ENCODE data around the gene ATRNL1.

- TF ChIP-seq, protein P1, sequence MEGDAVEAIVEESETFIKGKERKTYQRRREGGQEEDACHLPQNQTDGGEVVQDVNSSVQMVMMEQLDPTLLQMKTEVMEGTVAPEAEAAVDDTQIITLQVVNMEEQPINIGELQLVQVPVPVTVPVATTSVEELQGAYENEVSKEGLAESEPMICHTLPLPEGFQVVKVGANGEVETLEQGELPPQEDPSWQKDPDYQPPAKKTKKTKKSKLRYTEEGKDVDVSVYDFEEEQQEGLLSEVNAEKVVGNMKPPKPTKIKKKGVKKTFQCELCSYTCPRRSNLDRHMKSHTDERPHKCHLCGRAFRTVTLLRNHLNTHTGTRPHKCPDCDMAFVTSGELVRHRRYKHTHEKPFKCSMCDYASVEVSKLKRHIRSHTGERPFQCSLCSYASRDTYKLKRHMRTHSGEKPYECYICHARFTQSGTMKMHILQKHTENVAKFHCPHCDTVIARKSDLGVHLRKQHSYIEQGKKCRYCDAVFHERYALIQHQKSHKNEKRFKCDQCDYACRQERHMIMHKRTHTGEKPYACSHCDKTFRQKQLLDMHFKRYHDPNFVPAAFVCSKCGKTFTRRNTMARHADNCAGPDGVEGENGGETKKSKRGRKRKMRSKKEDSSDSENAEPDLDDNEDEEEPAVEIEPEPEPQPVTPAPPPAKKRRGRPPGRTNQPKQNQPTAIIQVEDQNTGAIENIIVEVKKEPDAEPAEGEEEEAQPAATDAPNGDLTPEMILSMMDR (IDR thresholded peaks at IDR 0.05): no peak
- TF ChIP-seq POLR2A (IDR thresholded peaks at IDR 0.05): no peak
Measured at GRCh38 chr10:115117301-115117700, 24.1 kb downstream of the ATRNL1 start.
